GM19035 (cell line): ENCODE data around the gene KIF1A.
"Not testable (repeated sequence)": the region's sequence is repeated elsewhere in the genome, so short reads cannot be mapped to it uniquely, and the experiment has no call there.

Experiments
- ATAC-seq: cut with Tn5 transposase; IDR thresholded peaks from one replicate; pipeline ENCODE4 v1.9.1; 2021; ENCODE audit not compliant: unreplicated experiment

The KIF1A gene

DNA sequence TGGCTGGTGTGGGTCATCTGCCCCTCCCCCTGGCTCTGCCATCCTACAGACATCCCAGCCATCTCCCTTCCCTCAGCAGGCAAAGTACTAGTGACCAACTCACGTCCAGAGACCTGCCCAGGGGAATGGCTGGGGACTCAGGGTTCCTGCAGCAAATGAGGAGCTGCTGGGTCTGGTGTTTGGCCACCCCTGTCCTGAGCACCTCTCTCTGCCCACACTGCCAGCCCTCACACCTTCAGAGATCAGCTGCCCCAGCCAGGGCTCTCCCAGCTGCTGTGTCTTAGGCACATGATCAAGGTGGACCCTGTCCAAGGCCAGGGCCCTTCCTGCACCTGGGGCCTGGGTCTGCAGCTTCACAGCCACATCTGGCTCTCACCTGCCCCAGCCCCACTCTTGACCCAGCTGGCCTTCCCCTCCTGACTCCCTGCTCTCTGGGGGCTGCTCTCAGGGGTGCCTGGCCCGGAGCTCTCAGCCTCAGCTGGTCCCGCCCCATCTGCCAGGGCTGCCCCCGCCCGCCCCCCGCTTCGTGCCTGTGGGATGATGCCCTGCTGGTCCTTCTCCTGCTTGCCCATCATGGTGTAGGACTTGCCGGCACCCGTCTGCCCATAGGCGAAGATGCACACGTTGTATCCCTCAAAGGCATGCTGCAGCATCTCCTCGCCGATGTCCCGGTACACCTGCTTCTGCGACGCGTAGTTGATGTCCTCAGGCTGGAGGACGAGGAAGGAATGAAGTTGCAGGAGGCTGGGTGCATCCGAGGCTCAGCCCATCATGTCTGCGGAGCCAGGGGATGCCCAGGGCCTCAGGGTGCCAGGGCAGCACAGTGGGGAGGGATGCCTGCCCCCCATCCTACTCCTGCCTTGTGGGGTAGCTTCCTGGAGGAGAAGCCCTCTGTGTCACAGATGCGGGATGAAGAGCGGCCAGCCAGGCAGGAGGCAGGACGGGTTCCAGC lies 32.2 kb downstream of the KIF1A start:
- ATAC-seq, result no peak

- no peak for ATAC-seq
These were observed 33.1 kb downstream of the KIF1A start for GRCh38 chr2:240786871-240787311.

GRCh38 chr2:240786355-240786841 lies 33.6 kb downstream of the KIF1A start:
- no peak for ATAC-seq

DNA sequence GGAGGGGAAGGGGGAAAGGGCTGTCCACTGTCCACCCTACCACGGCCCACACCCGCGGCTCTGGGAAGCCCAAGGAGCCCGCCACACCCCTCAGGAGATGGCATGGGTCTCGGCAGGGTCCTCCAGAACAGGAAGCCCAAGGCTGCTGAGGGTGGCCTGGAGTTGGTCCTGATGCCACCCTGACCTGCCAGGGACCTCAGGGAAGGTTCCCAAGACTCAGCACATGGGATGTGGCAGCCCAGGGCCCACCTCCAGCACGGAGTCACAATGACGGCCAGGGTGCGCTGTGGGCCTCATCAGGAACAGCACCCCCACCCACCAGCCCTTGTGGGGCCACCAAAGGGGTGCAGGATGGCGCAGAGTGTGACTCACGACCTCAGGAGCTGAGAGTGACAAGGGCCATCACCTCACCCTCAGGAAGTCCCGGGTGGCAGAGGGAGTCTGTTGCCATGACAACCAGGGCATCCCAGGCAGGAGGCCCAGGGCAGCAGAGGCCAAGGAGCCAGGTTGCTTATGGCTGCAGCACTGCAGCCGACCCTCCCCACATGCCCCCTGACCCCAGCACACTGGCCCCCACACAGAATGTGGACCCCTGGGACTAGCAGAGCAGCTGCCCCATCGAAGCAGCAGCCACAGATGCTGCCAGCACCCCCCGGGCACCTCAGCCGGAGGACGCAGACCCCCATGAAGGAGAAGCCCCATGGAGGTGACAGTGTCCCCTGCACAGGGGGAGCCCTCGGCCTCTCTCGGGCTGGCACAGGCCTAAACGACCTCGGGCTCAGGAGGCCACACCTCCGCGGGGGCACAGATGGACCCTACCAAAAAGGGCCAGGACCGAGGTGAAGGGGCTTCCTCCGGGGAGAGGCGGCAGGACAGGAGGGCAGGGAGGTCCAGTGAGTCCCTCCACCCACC lies 34.3 kb downstream of the KIF1A start:
- no peak for ATAC-seq

DNA sequence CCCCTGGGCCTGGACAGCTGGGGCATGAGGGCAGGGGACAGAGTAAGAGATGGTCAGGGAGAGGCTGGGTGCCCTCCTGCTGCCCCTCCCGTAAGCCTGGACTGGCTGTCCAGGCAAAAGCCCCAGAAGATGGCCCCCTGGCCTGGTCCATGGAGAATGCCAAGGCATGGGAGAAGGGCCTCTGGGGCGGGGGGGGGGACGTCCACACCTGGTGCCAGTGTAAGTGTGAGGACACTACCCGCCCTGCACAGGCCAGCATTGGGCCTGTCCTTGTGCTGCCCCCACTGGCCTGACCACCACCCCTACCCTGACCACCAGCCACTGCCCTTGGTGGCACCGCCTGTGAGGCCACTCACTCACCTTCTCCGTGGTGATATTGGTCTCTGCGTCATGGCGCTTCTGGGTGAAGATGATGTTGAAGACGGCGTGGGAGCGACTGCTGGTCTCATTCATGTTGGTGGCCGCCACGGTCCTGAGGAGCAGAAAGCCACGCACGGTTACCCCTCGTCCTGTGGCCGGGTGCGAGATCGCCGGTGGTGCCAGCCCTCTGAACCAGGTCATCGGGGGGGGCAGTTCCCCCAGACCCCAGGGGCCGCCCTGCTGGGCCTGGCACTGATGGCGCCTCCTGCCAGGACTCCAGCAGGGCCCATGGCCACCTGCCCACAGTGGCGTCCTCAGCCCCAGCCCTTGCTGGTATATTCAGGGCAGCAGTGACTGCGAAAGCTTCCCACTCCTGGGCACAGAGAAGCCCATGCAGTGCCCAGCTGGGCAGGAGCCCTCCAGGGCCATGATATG lies 35.2 kb downstream of the KIF1A start:
- ATAC-seq, result no peak

GRCh38 chr2:240783819-240784621 lies 36.0 kb downstream of the KIF1A start:
- ATAC-seq, result no peak

- no peak for ATAC-seq
These were observed 36.9 kb downstream of the KIF1A start for GRCh38 chr2:240782886-240783818.

GRCh38 chr2:240782221-240782885 lies 37.7 kb downstream of the KIF1A start:
- ATAC-seq, result no peak

- no peak for ATAC-seq
These were observed 38.4 kb downstream of the KIF1A start for GRCh38 chr2:240781471-240782220.

- ATAC-seq, result no peak
These were observed 39.9 kb downstream of the KIF1A start for GRCh38 chr2:240780023-240780700.

GRCh38 chr2:240779250-240779832 lies 40.7 kb downstream of the KIF1A start:
- not testable (repeated sequence) for ATAC-seq

GRCh38 chr2:240778426-240778825 lies 41.6 kb downstream of the KIF1A start:
- ATAC-seq, result no peak

- ATAC-seq, result no peak
These were observed 42.4 kb downstream of the KIF1A start for GRCh38 chr2:240777456-240778212.

DNA sequence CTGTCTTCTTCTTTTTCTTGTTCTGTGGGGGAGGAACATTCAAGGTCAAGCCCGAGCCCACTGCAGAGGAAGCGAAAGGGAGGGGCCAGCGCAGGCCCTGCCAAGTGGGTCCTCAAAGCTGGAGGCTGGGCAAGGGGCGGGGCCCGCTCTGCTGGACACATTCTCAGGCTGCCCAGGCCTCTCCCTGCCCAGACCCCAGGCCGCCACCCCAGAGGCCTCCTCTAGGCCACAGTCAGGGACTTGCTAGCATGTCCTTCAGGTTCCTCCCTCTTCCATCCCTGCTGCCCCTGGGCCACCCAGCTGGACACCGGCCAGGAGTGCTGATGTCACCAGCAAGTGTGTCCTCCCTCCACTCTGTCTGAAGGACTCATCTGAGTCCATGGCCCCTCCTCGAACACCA lies 44.1 kb downstream of the KIF1A start:
- ATAC-seq, result no peak

GRCh38 chr2:240774856-240775255 lies 45.2 kb downstream of the KIF1A start:
- no peak for ATAC-seq

- no peak for ATAC-seq
These were observed 50.9 kb downstream of the KIF1A start for GRCh38 chr2:240769096-240769495.
